Urothelium cell line (cell line): ENCODE results near the gene SLC35G1.
A peak's percentile ranks its signal among the peaks of the same experiment; 100 is the strongest.

ENCODE experiments used
- DNase-seq: peaks from one replicate; pipeline ENCODE4 v3.0.0; 2011; ENCODE audit warnings: low spot score, mixed read lengths
- FAIRE-seq: peaks from 2 replicates; lab custom pipeline; 2011; peaks lifted over from hg19 to GRCh38; lab: Jason Lieb, UNC

The SLC35G1 gene

DNA sequence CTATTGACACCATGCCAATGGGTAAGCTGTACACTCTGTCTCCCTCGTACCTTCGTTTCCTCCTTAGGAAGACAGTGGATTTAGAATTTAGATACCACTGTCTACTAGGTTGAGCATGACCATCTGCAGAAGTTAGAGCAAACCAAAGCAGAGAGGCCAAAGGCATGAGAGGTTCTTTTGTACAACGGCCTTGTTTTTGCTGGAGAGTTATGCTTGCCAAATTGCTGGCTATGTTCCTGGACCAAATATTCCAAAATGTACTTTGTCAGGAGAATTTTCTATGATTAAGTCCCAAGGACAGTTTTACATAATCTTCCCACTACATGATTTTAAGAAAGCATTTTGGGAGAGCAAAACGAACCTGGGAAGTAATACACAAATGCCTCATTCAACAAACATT lies 52.0 kb downstream of the SLC35G1 start:
- FAIRE-seq (no peak), DNase-seq (no peak)

DNA sequence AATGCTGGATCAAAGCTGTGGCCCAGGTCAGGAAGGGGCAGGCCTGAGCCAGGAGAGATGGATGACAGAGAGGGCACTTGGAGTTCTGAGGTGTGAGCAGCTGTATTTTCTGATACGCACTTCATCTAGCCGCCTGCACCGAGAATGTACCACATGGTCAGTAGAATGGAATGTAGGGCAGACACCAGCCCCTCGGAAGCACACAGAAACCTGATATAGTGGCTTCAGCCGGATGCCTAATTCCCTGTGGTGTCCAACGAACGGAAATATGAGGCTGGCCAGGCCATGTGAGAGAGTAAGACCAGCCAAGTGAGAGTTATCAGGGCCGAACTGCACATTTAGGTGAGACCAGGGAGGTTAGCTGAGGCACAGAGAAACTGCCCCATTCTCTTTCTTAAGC lies 53.3 kb downstream of the SLC35G1 start:
- peak; percentile 53 for FAIRE-seq
- peak; percentile 71 for DNase-seq

DNA sequence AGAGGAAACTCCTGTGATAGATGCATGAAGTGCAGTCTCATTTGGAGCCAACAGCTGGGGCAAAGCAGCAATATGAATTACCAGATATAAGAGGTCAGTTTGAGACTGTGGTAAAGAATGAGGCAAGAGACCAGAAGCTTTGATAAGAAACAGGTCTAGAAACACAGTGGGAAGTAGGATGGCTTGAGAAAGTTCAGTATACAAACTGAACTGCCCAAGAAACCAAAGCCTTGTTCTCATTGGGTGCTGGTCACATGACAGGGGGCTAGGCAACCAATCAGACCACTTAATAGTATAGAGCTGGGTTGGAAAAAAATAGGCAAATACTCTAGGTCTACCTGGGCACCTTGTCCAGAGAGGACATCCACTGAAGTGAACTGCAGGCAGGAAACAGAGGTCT lies 53.7 kb downstream of the SLC35G1 start:
- DNase-seq (peak; percentile 11), FAIRE-seq (no peak)

DNA sequence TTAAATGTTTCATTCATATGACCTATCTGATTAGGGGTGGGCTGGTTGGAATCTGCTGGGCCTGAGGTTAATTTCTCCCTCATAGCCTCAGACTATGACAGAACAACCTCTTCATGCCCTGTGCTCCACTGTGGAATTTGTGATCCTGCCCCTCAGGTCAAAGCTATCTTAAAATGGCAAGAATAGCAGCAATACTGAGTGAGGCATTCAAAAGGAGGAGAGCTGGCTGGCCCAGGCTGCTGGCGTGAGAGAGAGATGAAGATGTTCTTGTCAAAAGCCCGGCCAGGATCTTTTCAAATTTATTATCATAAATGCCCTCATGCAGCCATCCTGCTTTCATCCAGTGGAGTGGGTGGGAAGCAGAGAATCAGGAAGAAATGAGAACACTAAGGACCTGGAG lies 58.1 kb downstream of the SLC35G1 start:
- FAIRE-seq (no peak), DNase-seq (no peak)
